MCF 10A (cell line): ENCODE results near the gene WDR17. TPM values are rescaled to one million over a fixed set of nuclear protein-coding genes. Genes with fewer than 3 reads are reported as not detected.

Experiments
- BruUV-seq: library from RNA; stranded (reverse); fragments of 400-500 nt; replicated peaks from 2 replicates; lab custom pipeline; 2021; lab: Mats Ljungman, UMichigan
- CTCF ChIA-PET: fragments of 300-600 bp; sonication (Branson Sonifier 250); formaldehyde crosslinking; extraction: SDS; loops from one replicate; lab custom pipeline; 2021; ENCODE audit warnings: antibody characterized with exemption, inconsistent platforms; lab: Yijun Ruan, JAX
- POLR2A ChIA-PET: fragments of 300-600, 350-650 bp; sonication (Branson Sonifier 250); formaldehyde crosslinking; extraction: SDS; loops from one replicate; lab custom pipeline; 2020; ENCODE audit warnings: antibody characterized with exemption, inconsistent platforms; lab: Yijun Ruan, JAX
- DNase-seq: peaks from one replicate; pipeline ENCODE4 v3.0.0-alpha.2; 2018; ENCODE audit not compliant: unreplicated experiment
- H3K27ac Mint-ChIP-seq: one replicate; pipeline ENCODE4 v1.8.0; 2022; ENCODE audit warnings: mild to moderate bottlenecking, low read depth, mixed read lengths; ENCODE audit not compliant: unreplicated experiment
- H3K27me3 Mint-ChIP-seq: one replicate; pipeline ENCODE4 v1.8.0; 2022; ENCODE audit warnings: mixed read lengths; ENCODE audit not compliant: insufficient read depth, unreplicated experiment
- H3K36me3 Mint-ChIP-seq: one replicate; pipeline ENCODE4 v1.8.0; 2022; ENCODE audit warnings: mild to moderate bottlenecking, moderate library complexity, mixed read lengths; ENCODE audit not compliant: insufficient read depth, unreplicated experiment
- H3K4me1 Mint-ChIP-seq: one replicate; pipeline ENCODE4 v1.8.0; 2022; ENCODE audit warnings: mixed read lengths; ENCODE audit not compliant: insufficient read depth, unreplicated experiment
- H3K4me3 Mint-ChIP-seq: one replicate; pipeline ENCODE4 v1.8.0; 2022; ENCODE audit warnings: mild to moderate bottlenecking, moderate library complexity, mixed read lengths; ENCODE audit not compliant: unreplicated experiment
- H3K9me3 Mint-ChIP-seq: one replicate; pipeline ENCODE4 v1.8.0; 2022; ENCODE audit warnings: mixed read lengths; ENCODE audit not compliant: unreplicated experiment
- intact Hi-C: fragments of 100-400 bp; cut with micrococcal nuclease; formaldehyde crosslinking; loops from 2 replicates; pipeline ENCODE4 v1.14.1; 2022
- total RNA-seq: library from RNA; stranded (reverse); gene quantifications from 2 replicates; pipeline ENCODE4 v1.2.3, GENCODE V29; 2022
- TF ChIP-seq, protein P1 (sequence below): fragments of 200-600 bp; IDR thresholded peaks from one replicate; pipeline ENCODE4 v1.8.0; 2022; ENCODE audit warnings: antibody characterized with exemption, mild to moderate bottlenecking; ENCODE audit not compliant: unreplicated experiment

WDR17 gene
- total RNA-seq, 1 experiment from 2014 or later = 1.5 TPM

DNA sequence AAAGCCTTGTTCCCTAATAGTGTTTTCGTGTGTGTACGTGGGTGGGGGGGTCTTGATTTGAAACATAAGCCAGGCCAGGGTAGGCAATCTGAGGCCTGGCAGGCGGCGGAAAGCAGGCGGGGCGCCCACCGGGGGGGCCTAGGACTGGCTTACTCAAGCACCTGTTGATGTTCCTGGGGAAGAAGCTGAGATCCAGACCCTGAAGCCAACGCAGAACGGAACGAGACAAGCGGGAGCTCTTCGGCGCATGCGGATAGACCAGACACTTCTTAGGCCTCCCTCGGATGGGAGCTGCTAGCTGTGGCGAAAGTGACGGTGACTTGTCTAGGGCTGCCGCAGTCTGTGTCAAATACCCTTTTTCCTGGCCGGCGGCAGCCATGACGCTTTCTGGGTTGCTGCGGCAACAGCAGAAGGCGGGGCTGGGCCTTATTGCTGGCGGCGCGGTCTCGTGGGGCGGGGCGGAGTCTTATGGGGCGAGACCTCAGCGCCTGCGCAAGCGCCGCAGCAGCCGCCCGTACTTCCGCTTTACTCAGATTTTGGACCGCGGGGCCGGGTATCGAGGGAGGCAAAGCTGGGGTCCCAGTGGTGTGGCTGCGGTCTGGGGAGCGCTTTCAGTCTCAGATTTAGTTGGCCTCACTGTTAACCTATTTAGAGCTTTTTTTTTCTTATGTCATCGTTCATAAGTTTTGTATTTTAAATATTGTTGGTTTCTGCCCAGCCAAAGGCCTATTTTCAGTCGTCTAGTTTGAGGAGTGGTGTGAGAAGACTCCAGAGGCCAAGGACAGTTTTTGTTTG lies 129.7 kb downstream of the WDR17 start, which contains the start of gene SPATA4:
SPATA4 (minus strand) TSS at position 402 of the 795 bp plus-strand sequence; CDS start at position 379, 23 bp downstream.
- TF ChIP-seq, protein P1, sequence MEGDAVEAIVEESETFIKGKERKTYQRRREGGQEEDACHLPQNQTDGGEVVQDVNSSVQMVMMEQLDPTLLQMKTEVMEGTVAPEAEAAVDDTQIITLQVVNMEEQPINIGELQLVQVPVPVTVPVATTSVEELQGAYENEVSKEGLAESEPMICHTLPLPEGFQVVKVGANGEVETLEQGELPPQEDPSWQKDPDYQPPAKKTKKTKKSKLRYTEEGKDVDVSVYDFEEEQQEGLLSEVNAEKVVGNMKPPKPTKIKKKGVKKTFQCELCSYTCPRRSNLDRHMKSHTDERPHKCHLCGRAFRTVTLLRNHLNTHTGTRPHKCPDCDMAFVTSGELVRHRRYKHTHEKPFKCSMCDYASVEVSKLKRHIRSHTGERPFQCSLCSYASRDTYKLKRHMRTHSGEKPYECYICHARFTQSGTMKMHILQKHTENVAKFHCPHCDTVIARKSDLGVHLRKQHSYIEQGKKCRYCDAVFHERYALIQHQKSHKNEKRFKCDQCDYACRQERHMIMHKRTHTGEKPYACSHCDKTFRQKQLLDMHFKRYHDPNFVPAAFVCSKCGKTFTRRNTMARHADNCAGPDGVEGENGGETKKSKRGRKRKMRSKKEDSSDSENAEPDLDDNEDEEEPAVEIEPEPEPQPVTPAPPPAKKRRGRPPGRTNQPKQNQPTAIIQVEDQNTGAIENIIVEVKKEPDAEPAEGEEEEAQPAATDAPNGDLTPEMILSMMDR = no peak
- no peaks in the 10 kb centered on the region for H3K9me3 Mint-ChIP-seq
- H3K4me1 Mint-ChIP-seq = peaks cover 7% of the 10 kb centered on the region
- H3K4me3 Mint-ChIP-seq = peak within 1 kb of the TSS; percentile 89
- CTCF ChIA-PET = interaction anchor here (0.5 to 2.3 kb wide), 8 partner anchors 10 to 1875 kb away, joined by 3 to 6 read pairs (median 4); no protein-coding TSS in a partner anchor
- DNase-seq = peak; percentile 87
- peak within 1 kb of the TSS; percentile 98 for H3K27ac Mint-ChIP-seq
- H3K27me3 Mint-ChIP-seq = no peaks in the 10 kb centered on the region
- H3K36me3 Mint-ChIP-seq = peaks cover 6% of the 10 kb centered on the region
- POLR2A ChIA-PET = interaction anchor here (0.6 to 2.1 kb wide), 14 partner anchors 10 to 793 kb away, joined by 3 to 7 read pairs (median 4); no protein-coding TSS in a partner anchor
- intact Hi-C loops = loop anchor here (2.0 kb wide), 1 partner anchor 125 kb away; no protein-coding TSS in a partner anchor
- BruUV-seq = no TSS peak

DNA sequence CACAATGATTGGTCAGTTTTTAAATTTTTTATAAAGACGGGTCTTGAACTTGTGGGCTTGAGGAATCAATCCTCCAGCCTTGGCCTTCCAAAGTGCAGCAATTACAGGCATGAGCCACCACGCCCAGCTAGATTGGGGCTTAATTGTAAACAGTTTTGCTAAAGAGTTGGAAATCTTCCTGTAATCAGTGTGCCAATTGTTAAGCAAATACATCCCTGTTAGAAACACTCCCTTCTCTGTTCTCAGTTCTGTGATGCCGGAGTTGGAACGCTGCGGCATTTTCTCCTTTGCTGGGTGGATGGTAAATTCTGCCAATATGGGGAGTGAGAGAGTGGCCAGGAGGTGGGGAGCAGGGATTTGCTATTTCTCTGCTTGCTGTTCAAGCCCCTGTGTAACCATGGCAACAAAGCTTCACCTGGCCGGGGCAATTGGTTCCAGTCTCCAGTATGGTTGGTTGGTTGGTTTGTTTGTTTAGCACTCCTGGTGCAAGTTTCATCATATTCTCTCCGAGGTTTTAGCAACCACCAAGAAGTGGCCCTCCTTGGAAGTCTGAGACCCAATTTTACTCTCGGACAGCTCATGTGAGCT lies 132.8 kb downstream of the WDR17 start:
- intact Hi-C loops = no loop called here
- no TSS peak for BruUV-seq
- CTCF ChIA-PET = interaction anchor here (1.0 kb wide), 1 partner anchor 26 kb away, joined by 3 read pairs; no protein-coding TSS in a partner anchor
- peaks cover 7% of the 10 kb centered on the region for H3K4me1 Mint-ChIP-seq
- no peak overlapping the region for H3K4me3 Mint-ChIP-seq
- TF ChIP-seq, protein P1 = no peak
- no peak for DNase-seq
- no peak overlapping the region for H3K27ac Mint-ChIP-seq
- H3K27me3 Mint-ChIP-seq = no peaks in the 10 kb centered on the region
- H3K9me3 Mint-ChIP-seq = no peaks in the 10 kb centered on the region
- peaks cover 6% of the 10 kb centered on the region for H3K36me3 Mint-ChIP-seq
- POLR2A ChIA-PET = no interaction called here

DNA sequence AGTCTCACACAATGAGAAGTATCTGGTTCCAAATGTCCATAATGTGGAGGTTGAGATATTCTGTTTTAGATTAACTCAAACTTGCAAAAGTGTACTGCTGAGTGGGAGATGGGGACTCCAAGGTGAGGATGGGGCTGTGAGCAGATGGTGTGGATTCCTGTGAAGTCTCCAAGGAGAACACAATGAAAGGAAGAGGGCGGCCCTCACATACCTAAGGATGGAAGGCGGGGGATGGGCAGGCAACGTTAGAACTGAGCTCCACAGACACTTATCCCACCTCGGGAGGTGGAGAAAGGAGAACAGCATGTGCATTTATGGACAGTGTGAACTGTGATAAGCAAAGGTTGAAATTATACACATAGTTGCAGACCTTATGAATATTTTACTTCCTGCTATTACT lies 139.7 kb downstream of the WDR17 start:
- Mint-ChIP-seq H3K36me3 (no peaks in the 10 kb centered on the region), H3K4me3 (no peak overlapping the region), H3K27ac (no peak overlapping the region), H3K4me1 (no peaks in the 10 kb centered on the region), H3K9me3 (no peaks in the 10 kb centered on the region), H3K27me3 (no peaks in the 10 kb centered on the region)
- TF ChIP-seq, protein P1 = no peak
- CTCF ChIA-PET = no interaction called here
- POLR2A ChIA-PET = interaction anchor here (0.7 kb wide), 1 partner anchor 12 kb away, joined by 3 read pairs; no protein-coding TSS in a partner anchor
- BruUV-seq = no TSS peak
- intact Hi-C loops = no loop called here
- DNase-seq = no peak

DNA sequence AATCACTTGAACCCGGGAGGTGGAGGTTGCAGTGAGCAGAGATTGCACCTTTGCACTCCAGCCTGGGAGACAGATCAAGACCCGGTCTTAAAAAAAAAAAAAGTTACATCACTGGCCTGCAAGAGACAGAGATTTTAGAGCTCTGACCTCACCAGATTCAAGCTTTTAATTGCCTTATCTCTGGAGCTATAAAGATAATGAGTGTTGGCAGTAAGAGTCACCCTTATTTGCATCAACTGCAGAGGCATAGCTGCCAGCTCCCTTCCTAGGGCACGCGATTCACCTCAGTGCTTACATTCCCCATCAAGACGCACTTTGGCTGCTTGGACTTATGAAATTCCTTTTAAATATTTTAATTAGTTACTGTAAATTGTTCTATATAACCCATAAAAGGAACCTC lies 142.2 kb downstream of the WDR17 start:
- Mint-ChIP-seq H3K9me3 (peaks cover 8% of the 10 kb centered on the region), H3K27ac (no peak overlapping the region), H3K36me3 (no peaks in the 10 kb centered on the region), H3K4me1 (no peaks in the 10 kb centered on the region), H3K27me3 (no peaks in the 10 kb centered on the region), H3K4me3 (no peak overlapping the region)
- CTCF ChIA-PET = interaction anchor here (1.2 kb wide), 1 partner anchor 11 kb away, joined by 3 read pairs; no protein-coding TSS in a partner anchor
- intact Hi-C loops = no loop called here
- DNase-seq = no peak
- TF ChIP-seq, protein P1 = no peak
- BruUV-seq = no TSS peak
- POLR2A ChIA-PET = no interaction called here
